Measurements from ENCODE around the gene CPLANE1. TPM values are rescaled to one million over a fixed set of nuclear protein-coding genes. Genes with fewer than 3 reads are reported as not detected.

Gene CPLANE1
- total and polyA plus RNA-seq, 10 of the 15 experiments (the other 5 are each of a cell fraction or from before 2014, with no cell fraction given), result 1.7 to 14.8 (median 6.7) TPM

DNA sequence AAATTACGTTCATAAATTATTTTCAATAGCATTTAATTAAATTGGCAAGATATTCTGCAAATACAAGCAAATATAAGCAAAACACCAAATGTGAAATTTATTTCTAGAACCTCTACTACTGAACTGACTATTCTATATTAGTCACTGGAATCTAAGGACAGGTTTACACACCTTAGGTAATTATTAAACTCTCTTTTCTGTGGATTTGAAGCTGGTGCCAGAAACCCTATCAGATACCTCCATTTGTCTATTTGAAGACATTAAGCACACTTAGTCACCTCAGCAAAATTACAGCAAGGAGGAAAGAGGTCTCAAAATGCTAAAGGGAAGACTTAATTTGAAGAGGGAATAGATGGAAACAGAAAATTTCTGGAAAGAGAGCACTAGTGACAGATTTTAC lies 83.4 kb downstream of the CPLANE1 start:
- H3K9ac ChIP-seq (ENCODE audit: control insufficient read depth, insufficient read depth, low read length), result no peak overlapping the region
- peaks cover 0 to 8% of the 10 kb centered on the region in 2 experiments; a peak in 3 of 4 replicates for H3K36me3 ChIP-seq (ENCODE audit: control insufficient read depth in 2 of 2, insufficient read depth in 2 of 2, low read length in 1 of 2)
- H3K4me3 ChIP-seq, result no peak overlapping the region
- no peak overlapping the region for H3K27ac ChIP-seq (ENCODE audit: control insufficient read depth, insufficient read depth)
- no peak overlapping the region for H3K4me2 ChIP-seq (ENCODE audit: control insufficient read depth, insufficient read depth)
- no peak for DNase-seq (ENCODE audit: low read depth, low spot score)
- in situ Hi-C loops (cut with MboI), result no loop called here
- H2AFZ ChIP-seq (ENCODE audit: control insufficient read depth, low read depth, low read length), result no peak overlapping the region
- intact Hi-C loops (cut with micrococcal nuclease; ENCODE audit: unreplicated experiment), result no loop called here
- RAD21 ChIA-PET (ENCODE audit: unreplicated experiment), result no interaction called here
- POLR2A ChIA-PET, result interaction anchor here (0.7 kb wide), 1 partner anchor 10 kb away, joined by 3 read pairs; no protein-coding TSS in a partner anchor
- H4K20me1 ChIP-seq (ENCODE audit: control insufficient read depth, insufficient read depth), result no peaks in the 10 kb centered on the region
- no peak for TF ChIP-seq ZNF384 (IDR thresholded peaks at IDR 0.05; ENCODE audit: borderline replicate concordance, low read depth, low read length)
- no peak for TF ChIP-seq CHD4 (IDR thresholded peaks at IDR 0.05)
- H3K9me3 ChIP-seq (replicated peaks; ENCODE audit: control insufficient read depth, insufficient read depth, low read length), result no peaks in the 10 kb centered on the region
- FAIRE-seq, result no peak
- no peaks in the 10 kb centered on the region for H3K4me1 ChIP-seq (ENCODE audit: control insufficient read depth, insufficient read depth, low read length)
- BruUV-seq (replicated peaks), result no TSS peak
- 69% methylated on average over 1 of the region's 1 CpG for WGBS (ENCODE audit: insufficient coverage, insufficient replicate concordance, low lambda C conversion rate, missing lambda C conversion rate)
- SMC1A ChIA-PET (ENCODE audit: uncharacterized antibody, unreplicated experiment), result interaction anchor here (0.6 kb wide), 1 partner anchor 83 kb away, joined by 3 read pairs; no protein-coding TSS in a partner anchor
- ATAC-seq, result no peak
- CTCF ChIA-PET, result interaction anchor here (1.5 kb wide), 1 partner anchor 13 kb away, joined by 4 read pairs; no protein-coding TSS in a partner anchor
- H3K27me3 ChIP-seq (replicated peaks in 1 of 2; ENCODE audit: control insufficient read depth in 2 of 2, insufficient read depth in 2 of 2, low read length in 1 of 2), result no peaks in the 10 kb centered on the region
- no peaks in the 10 kb centered on the region for H3K79me2 ChIP-seq (ENCODE audit: control insufficient read depth, insufficient read depth, low read length)

DNA sequence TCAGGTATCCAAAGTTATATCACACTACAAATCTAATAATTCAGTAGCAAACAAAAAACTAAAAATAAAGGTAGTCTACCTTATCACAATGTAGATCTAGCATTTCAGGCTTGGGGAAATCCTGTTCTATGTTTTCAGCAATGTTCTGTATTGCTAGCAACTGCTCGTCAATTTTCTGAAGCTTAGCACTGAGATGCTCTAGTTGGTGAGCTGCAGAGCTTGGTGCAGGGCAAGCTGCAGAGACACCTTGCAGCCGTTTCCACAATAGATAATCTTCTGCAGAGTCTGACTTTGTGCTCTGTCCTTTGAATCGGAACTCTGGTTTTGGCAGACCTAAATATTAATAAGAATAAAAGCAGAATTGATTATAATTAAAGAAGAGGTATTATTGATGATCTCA lies 95.5 kb downstream of the CPLANE1 start:
- no peaks in the 10 kb centered on the region; a peak in 1 of 4 replicates for H3K36me3 ChIP-seq (ENCODE audit: control insufficient read depth in 2 of 2, insufficient read depth in 2 of 2, low read length in 1 of 2)
- DNase-seq (ENCODE audit: low read depth, low spot score) (no peak), FAIRE-seq (no peak), ATAC-seq (no peak)
- H3K4me1 ChIP-seq (ENCODE audit: control insufficient read depth, insufficient read depth, low read length), result no peaks in the 10 kb centered on the region
- intact Hi-C loops (cut with micrococcal nuclease; ENCODE audit: unreplicated experiment), result no loop called here
- H4K20me1 ChIP-seq (ENCODE audit: control insufficient read depth, insufficient read depth), result no peaks in the 10 kb centered on the region
- WGBS (ENCODE audit: insufficient coverage, insufficient replicate concordance, low lambda C conversion rate, missing lambda C conversion rate), result 96% methylated on average over 3 of the region's 3 CpGs
- ChIA-PET SMC1A (ENCODE audit: uncharacterized antibody, unreplicated experiment) (interaction anchor here (1.0 to 1.3 kb wide), 2 partner anchors 31 to 56 kb away, joined by 3 to 4 read pairs; no protein-coding TSS in a partner anchor), POLR2A (no interaction called here), RAD21 (ENCODE audit: unreplicated experiment) (no interaction called here), CTCF (interaction anchor here (0.7 to 1.5 kb wide), 3 partner anchors 17 to 31 kb away, joined by 3 read pairs; no protein-coding TSS in a partner anchor)
- no peak overlapping the region for H3K27ac ChIP-seq (ENCODE audit: control insufficient read depth, insufficient read depth)
- no peak overlapping the region for H3K4me3 ChIP-seq
- no peak overlapping the region for H2AFZ ChIP-seq (ENCODE audit: control insufficient read depth, low read depth, low read length)
- TF ChIP-seq CHD1 (IDR thresholded peaks at IDR 0.05; ENCODE audit: low read depth, low read length) (no peak), E2F8 (IDR thresholded peaks at IDR 0.05; ENCODE audit: low read depth, partially characterized antibody) (no peak), RB1 (IDR thresholded peaks at IDR 0.05; ENCODE audit: borderline replicate concordance) (no peak)
- BruUV-seq (replicated peaks), result no TSS peak
- H3K79me2 ChIP-seq (ENCODE audit: control insufficient read depth, insufficient read depth, low read length), result no peaks in the 10 kb centered on the region
- no peak overlapping the region for H3K4me2 ChIP-seq (ENCODE audit: control insufficient read depth, insufficient read depth)
- H3K9me3 ChIP-seq (replicated peaks; ENCODE audit: control insufficient read depth, insufficient read depth, low read length), result no peaks in the 10 kb centered on the region
- in situ Hi-C loops (cut with MboI), result no loop called here
- no peaks in the 10 kb centered on the region for H3K27me3 ChIP-seq (replicated peaks in 1 of 2; ENCODE audit: control insufficient read depth in 2 of 2, insufficient read depth in 2 of 2, low read length in 1 of 2)
- no peak overlapping the region for H3K9ac ChIP-seq (ENCODE audit: control insufficient read depth, insufficient read depth, low read length)
